GM18951 (cell line): ENCODE results near the gene DPY19L2.
"Not testable (repeated sequence)": the region's sequence is repeated elsewhere in the genome, so short reads cannot be mapped to it uniquely, and the experiment has no call there.

Source experiments
- POLR2A ChIP-seq: IDR thresholded peaks from 4 replicates; pipeline ENCODE4 v1.6.1; 2011; ENCODE audit warnings: mild to moderate bottlenecking; ENCODE audit not compliant: insufficient read length, insufficient read depth; ENCODE audit errors: extremely low read depth
- in situ Hi-C: fragments of 300-500 bp; cut with MboI; formaldehyde crosslinking; loops from one replicate; pipeline ENCODE4 v1.12.0; 2022; ENCODE audit warnings: low sequenced_read_pairs, mixed read lengths, inconsistent platforms; ENCODE audit not compliant: unreplicated experiment

DPY19L2 gene

DNA sequence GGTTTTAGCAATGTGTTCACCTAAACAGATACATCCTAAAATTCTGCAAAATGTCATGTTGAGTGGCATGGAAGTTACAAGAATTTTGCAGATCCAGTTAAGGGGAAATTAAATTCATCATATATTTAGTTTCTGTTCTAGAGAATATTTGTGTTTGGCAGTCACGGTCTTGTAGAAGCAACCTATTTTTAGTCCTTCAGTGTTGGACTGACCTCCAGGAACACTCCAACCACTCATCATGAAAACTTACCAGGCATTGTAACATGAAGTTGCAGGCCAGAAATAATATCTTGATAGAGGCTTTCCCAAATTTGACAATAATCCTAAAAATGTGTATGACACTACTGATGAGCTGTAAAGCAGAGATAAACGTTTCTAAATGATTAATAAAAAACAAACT, 119.3 kb downstream of the DPY19L2 start:
- in situ Hi-C loops = not testable (repeated sequence)

DNA sequence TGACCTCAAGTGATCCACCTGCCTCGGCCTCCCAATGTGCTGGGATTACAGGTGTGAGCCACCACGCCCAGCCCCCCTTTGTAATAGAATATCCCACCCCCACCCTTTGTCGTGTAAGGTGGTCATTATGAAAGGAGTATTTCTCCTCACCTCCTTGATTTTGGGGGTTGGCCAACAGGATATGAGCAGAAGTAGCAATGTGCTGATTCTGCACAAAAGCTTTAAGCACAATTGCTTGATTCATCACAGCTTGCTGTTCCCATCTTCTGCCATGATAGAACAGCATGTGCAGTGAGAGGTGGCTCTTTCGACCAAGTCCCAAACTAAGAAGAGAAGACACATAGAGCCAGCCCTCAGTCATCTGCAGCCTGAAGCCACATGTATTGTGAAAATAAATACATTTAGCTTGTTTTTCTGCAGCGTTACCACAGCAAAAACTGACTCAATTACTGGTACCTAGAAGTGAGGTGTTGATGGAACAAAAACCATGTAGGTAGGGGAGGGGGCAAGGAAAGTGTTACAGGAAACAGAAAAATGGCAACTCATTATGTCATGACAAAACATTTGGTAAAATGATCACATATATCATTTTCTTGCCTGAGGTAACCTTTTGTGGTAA, 122.9 kb downstream of the DPY19L2 start:
- in situ Hi-C loops = not testable (repeated sequence)

DNA sequence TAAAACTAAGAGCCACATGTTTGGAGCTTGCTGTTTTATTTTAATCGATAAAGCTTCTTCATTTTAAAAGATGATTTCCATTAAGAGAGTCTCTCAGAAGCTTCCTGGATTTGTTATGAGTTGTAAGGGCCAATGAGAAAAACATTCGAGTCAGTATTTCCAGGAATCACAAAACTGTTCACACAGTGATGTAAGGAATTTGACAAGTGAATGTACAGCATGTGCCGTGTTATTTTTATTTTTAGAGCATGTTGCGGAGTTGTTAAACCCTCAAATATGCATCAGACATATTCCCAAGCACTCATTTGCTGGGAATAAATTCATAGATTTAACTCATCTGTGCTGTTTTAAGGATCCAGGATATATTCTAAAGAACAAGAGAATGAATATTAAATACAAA, 129.6 kb downstream of the DPY19L2 start:
- in situ Hi-C loops = not testable (repeated sequence)

DNA sequence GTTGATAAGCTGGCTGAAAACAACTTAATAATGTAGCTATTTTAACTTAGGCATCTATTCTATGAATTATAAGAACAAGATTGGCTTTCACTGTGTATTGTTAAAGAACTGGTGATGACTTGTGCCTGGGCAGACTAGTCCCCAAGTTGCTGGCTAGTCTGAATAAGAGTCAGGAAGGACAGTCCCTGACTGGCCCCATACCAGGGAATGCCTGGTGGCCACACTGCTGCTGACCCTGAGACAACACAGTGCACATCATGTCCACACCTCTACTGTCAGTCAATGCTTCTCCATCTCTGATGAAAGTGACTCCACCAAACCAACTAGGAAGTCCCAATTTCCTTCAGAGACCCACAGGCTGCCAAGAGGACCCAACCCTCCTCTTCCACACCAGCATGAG, 130.5 kb downstream of the DPY19L2 start:
- in situ Hi-C loops = not testable (repeated sequence)

DNA sequence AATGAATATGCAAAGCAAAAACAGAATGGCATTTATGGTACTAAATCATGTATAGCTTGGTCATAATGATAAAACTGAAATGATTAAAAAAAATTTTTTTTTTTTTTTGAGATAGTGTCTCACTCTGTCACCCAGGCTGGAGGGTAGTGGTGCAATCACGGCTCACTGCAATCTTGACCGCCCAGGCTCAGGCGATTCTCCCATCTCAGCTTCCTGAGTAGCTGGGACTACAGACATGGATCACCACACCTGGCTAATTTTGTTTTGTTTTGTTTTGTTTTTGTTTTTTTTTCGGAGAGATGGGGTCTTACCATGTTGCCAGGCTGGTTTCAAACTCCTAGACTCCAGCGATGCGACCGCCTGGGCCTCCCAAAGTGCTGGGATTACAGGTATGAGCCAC, 138.7 kb downstream of the DPY19L2 start:
- in situ Hi-C loops = loop anchor here (5.0 kb wide), 1 partner anchor 198 kb away; no protein-coding TSS in a partner anchor

DNA sequence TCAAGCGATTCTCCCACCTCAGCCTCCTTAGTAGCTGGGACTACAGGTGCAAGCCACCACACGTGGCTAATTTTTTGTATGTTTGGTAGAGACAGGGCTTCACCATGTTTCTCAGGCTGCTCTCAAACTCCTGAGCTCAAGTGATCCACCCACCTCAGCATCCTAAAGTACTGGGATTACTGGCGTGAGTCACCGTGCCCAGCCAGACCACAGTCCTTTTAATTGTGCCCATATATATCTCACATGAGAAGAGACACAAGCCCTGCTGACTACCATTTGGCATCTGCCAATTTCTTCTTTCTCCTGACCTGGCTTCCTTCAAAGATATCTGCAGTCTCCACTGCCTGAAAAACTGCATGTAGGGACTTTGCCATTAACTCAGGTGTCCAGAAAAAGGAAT, 142.5 kb downstream of the DPY19L2 start:
- in situ Hi-C loops = no loop called here
- TF ChIP-seq POLR2A = no peak

DNA sequence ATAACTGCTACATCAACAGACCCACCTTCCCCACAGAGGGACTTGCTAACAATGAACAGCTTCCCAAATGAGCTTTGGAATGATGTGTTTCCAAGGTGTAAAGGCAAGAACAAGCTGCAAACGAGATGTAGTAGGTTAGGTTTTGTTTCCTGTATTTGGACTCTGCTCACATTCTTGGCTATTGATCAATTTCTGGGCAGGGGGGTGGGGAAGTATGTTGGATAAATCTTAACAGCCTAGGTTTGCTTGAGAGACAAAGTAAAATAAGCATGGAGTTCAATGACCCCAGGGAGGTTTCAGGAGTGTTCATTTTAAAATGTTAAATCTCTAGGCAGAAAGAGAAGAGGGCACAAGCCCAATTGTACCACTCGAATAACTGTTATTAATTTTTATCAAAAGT, 146.6 kb downstream of the DPY19L2 start:
- in situ Hi-C loops = no loop called here
- no peak for TF ChIP-seq POLR2A
